ENCODE measurements around the gene CYP27B1. TPM values are rescaled to one million over a fixed set of nuclear protein-coding genes. Genes with fewer than 3 reads are reported as not detected.

CYP27B1 gene
- total and polyA plus RNA-seq, 9 of the 15 experiments (the other 6 are each of a cell fraction or from before 2014, with no cell fraction given), result 0.18 to 4.2 (median 1.8) TPM

GRCh38 chr12:57772429-57773322 is 5.8 kb upstream of the CYP27B1 start, which contains the start of gene EEF1AKMT3 (continued):
- TF ChIP-seq BCL6 (CRISPR knock-in tag; IDR thresholded peaks at IDR 0.05) (no peak), ZNF232 (CRISPR knock-in tag; IDR thresholded peaks at IDR 0.05) (no peak), ATF4 (CRISPR knock-in tag; IDR thresholded peaks at IDR 0.05) (0 out of 2 replicates have a peak, but pooled peaks have one; percentile 5)

GRCh38 chr12:57771873-57772428 is 5.1 kb upstream of the CYP27B1 start, which contains the start of gene METTL1:
TSS of gene METTL1 (minus strand) at chr12:57772105. CDS start at chr12:57772083, 22 bp downstream.
- Histone ChIP-seq H3K4me3 (peak within 1 kb of the TSS; percentile 71), H2AFZ (ENCODE audit: low read depth, low read length) (peak within 1 kb of the TSS; percentile 98), H3K27me3 (ENCODE audit: control insufficient read depth in 2 of 2, insufficient read depth in 2 of 2, low read length in 2 of 2) (no peaks in the 10 kb centered on the region), H3K9ac (ENCODE audit: insufficient read depth in 1 of 2, low read depth in 2 of 2, low read length in 2 of 2) (peak within 1 kb of the TSS; percentile 91 to 100), H3K9me3 (replicated peaks; ENCODE audit: control insufficient read depth, insufficient read depth, low read depth, low read length) (no peaks in the 10 kb centered on the region), H3K9me1 (ENCODE audit: control insufficient read depth, insufficient read depth, low read length) (no peaks in the 10 kb centered on the region), H3K27ac (ENCODE audit: extremely low read depth, low read depth, low read length) (peak within 1 kb of the TSS; percentile 93), H3K79me2 (ENCODE audit: control insufficient read depth, insufficient read depth, low read length) (peaks cover 27% of the 10 kb centered on the region), H3K4me2 (ENCODE audit: insufficient read depth, low read length) (peak within 1 kb of the TSS; percentile 99), H4K20me1 (replicated peaks; ENCODE audit: control insufficient read depth, insufficient read depth, low read length) (no peaks in the 10 kb centered on the region), H3K36me3 (ENCODE audit: control insufficient read depth, insufficient read depth, low read length) (peaks cover 45% of the 10 kb centered on the region), H3K4me1 (replicated peaks in 1 of 2; ENCODE audit: control insufficient read depth in 2 of 2, insufficient read depth in 2 of 2, low read length in 2 of 2) (peaks cover 21 to 28% of the 10 kb centered on the region in 2 experiments)
- in situ Hi-C loops (cut with MboI) (no loop called here), intact Hi-C loops (cut with micrococcal nuclease) (loop anchor here (2.0 kb wide), 1 partner anchor 19 kb away; the partner anchor contains the start of gene CDK4)
- no TSS peak for BruUV-seq (replicated peaks)
- POLR2A ChIA-PET, result interaction anchor here (0.6 to 1.6 kb wide), 13 partner anchors 8 to 220 kb away, joined by 3 to 11 read pairs (median 5); partner anchors contain the start of genes CDK4, TSFM and TSPAN31
- peak; percentile 84 to 99 (median 90) for DNase-seq (ENCODE audit: extremely low read depth in 1 of 4, low spot score in 3 of 4)
- under 1% methylated on average over 27 of the region's 28 CpGs for WGBS (ENCODE audit: insufficient coverage, low coverage, missing lambda C conversion rate)
- peak; percentile 97 for FAIRE-seq
- ATAC-seq, result peak; percentile 95
- CTCF ChIA-PET (ENCODE audit: low intra/inter-chr PET ratio), result interaction anchor here (0.6 kb wide), 1 partner anchor 9 kb away, joined by 3 read pairs; no protein-coding TSS in a partner anchor
- no peak for TF ChIP-seq RBM14 (IDR thresholded peaks at IDR 0.05; ENCODE audit: borderline replicate concordance, insufficient read depth, low read depth, low read length)
- no peak for TF ChIP-seq E2F3 (CRISPR knock-in tag; IDR thresholded peaks at IDR 0.05)
- peak; percentile 97 to 99 for TF ChIP-seq MAZ (CRISPR knock-in tag; conservative IDR thresholded peaks at IDR 0.05 in 1 of 2, IDR thresholded peaks at IDR 0.05 in 1 of 2)
- TF ChIP-seq ZNF324 (CRISPR knock-in tag; IDR thresholded peaks at IDR 0.05), result no peak
- no peak for TF ChIP-seq SNAPC5 (CRISPR knock-in tag; IDR thresholded peaks at IDR 0.05)
- peak in 1 of 2 experiments; percentile 49; a peak in 1 of 4 replicates for TF ChIP-seq TBL1XR1 (IDR thresholded peaks at IDR 0.05; ENCODE audit: low read length in 2 of 2)
- no peak for TF ChIP-seq RERE (CRISPR knock-in tag; IDR thresholded peaks at IDR 0.05; ENCODE audit: borderline replicate concordance)
- no peak for TF ChIP-seq SAFB (IDR thresholded peaks at IDR 0.05; ENCODE audit: borderline replicate concordance, low read depth, low read length)
- no peak for TF ChIP-seq MEF2D (tag; conservative IDR thresholded peaks at IDR 0.05; ENCODE audit: low read depth)
